GM12801 (cell line): ENCODE results near the gene NUAK2.

Experiments used
- TF ChIP-seq, protein P1 (sequence below): IDR thresholded peaks from one replicate; pipeline ENCODE4 v1.5.1; 2011; ENCODE audit warnings: control low read depth; ENCODE audit not compliant: insufficient read length; ENCODE audit errors: extremely low read depth

The NUAK2 gene

DNA sequence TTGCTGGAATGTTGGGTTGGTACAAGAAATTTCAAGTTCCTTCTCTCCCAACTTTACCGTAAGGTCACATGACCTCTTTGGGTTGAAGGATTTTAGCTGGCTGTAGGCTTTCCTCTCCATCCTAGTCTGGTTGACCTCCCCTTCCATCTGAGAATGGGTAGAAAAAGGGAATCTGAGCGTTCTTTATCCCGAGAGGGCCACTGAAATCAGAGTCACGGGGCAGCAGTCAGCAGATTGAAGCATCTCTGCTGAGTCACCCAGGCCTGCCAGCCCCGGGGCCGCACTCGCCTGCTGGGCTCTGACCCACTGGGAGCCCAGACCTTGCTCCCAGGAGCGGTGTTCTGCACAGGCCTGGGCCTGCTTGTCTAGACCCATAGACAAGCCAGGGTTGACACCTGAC, 62.8 kb downstream of the NUAK2 start:
- TF ChIP-seq, protein P1, sequence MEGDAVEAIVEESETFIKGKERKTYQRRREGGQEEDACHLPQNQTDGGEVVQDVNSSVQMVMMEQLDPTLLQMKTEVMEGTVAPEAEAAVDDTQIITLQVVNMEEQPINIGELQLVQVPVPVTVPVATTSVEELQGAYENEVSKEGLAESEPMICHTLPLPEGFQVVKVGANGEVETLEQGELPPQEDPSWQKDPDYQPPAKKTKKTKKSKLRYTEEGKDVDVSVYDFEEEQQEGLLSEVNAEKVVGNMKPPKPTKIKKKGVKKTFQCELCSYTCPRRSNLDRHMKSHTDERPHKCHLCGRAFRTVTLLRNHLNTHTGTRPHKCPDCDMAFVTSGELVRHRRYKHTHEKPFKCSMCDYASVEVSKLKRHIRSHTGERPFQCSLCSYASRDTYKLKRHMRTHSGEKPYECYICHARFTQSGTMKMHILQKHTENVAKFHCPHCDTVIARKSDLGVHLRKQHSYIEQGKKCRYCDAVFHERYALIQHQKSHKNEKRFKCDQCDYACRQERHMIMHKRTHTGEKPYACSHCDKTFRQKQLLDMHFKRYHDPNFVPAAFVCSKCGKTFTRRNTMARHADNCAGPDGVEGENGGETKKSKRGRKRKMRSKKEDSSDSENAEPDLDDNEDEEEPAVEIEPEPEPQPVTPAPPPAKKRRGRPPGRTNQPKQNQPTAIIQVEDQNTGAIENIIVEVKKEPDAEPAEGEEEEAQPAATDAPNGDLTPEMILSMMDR = no peak

DNA sequence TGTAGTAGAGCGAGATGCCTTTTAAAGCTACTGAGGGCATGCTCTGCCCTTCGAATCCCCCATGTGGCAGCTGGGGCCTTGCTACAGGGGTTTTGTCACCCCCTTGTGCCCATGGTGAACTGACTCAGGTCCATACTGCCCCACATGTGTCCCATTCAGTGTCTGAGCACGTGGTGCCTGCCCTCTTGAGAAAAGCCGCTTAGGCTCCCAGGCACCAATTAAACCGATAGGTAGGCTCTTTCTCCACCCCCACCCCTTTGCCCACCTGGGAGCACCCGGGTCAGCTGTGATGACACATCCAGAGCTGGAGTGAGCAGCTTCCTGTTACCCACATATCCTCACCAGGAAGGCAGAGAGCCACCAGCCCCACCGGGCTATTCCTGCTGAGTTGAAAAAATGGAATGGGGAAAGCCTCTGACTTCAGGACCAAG, 63.3 kb downstream of the NUAK2 start:
- TF ChIP-seq, protein P1 = no peak

DNA sequence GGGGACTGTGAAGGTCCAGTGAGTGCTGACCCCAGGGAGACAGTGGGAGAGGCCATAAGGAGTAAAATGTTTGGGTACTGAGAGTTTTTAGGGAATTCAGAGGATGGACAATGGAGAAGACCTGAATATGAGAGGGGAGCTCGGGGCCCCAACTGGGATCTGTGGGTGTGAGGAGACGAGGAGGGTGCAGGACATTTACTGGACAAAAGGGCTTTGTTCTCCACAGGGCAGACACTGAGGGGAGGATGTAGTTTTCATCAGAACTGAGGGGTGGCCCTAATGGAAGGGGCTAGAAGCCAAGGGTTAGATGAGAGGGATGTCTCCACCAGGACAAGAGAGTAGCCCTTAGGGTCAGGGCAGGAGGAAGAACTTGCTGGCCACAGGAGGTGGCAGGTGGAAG, 63.8 kb downstream of the NUAK2 start:
- TF ChIP-seq, protein P1 = no peak

DNA sequence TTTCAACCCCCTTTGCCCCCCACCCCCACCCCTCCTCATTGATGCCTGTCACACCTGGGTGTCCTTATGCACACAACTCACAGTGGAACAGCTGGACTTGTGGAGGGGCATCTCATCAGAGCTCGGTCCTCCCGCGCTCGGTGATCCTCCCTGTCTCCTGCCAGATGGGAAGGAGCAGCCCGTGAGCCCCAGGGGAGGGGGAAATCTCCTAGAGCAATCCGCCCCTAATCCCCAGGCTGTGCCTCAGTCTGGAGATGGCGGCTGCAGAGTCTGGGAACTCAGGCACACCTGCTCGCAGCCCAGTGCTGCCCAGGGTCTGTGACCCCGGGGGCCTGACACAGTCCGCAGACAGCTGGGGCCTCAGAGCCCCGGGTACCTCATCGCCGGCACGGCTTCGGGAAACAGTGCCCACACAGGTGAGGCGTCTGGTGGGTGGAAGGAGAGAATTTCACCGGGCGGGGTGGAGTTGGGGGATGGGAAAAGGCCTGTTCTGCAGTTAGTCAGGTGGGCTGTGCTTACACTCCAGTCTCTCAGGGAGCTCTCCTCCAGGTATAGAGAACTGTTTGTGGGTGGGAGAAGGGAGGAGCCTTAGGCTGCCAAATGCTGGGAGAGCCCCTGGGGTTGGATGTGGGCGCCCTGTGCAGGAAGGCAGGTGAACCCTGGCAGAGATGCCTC, 64.5 kb downstream of the NUAK2 start:
- TF ChIP-seq, protein P1 = no peak

DNA sequence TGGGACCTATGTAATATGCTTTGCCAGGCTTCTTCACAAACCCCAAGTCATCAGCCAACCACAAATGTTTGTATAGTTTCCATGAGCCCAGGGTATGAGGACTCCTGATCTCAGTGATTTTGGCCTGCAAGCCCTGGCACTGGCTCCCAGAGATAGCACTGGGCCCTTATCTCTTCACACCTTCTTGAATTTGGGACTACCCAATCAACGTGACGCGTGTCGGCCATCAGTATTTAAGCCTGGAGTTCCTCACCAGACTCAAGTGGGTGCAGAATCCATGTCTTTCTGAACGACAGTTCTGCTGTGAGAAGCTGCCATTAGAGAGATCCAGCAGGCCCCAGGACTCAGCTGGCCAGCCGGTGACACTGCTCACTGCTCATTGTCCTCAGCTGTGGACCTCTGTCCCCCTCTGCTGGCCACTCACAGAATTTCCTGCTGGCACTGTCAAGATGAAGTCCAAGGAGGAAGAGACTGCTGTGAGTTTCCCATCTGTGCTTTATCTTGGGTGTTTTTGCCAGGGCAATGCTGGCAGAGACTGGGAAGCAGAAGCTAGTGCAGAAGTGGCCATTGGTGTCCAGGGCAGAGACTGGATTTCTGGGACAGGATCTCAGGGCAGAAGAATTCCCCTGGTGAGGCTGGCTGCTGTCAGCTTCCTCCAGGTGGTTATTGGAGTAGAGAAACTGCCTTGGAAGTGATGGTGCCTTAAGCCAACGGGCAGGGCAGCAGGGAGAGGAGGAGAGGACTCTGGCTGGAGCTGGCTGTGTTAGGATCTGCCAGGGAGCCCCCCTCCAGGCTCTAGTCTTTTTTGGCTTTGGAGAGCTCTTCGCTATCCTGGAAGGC, 65.4 kb downstream of the NUAK2 start:
- TF ChIP-seq, protein P1 = peak; percentile 67
